Upper lobe of right lung (tissue), 1 donor: Measurements from ENCODE around the gene SERGEF. TPM values are rescaled to one million over a fixed set of nuclear protein-coding genes. Genes with fewer than 3 reads are reported as not detected.

ENCODE experiments used
- ATAC-seq: fragments of 200-7000 bp; cut with Tn5 transposase; one replicate; pipeline ENCODE4 v1.9.1; 2020; ENCODE audit warnings: mild to moderate bottlenecking, moderate library complexity
- DNase-seq: peaks from one replicate; pipeline ENCODE4 v3.0.0-alpha.2; 2020
- H3K27ac ChIP-seq: fragments of 200-600 bp; one replicate; pipeline ENCODE4 v1.8.0; 2022
- H3K27me3 ChIP-seq: fragments of 200-600 bp; one replicate; pipeline ENCODE4 v1.8.0; 2022; ENCODE audit warnings: mild to moderate bottlenecking
- H3K36me3 ChIP-seq: fragments of 200-600 bp; one replicate; pipeline ENCODE4 v1.8.0; 2022
- H3K4me1 ChIP-seq: fragments of 200-600 bp; one replicate; pipeline ENCODE4 v1.8.0; 2022
- H3K4me3 ChIP-seq: fragments of 200-600 bp; one replicate; pipeline ENCODE4 v1.8.0; 2022; ENCODE audit warnings: mild to moderate bottlenecking
- H3K9me3 ChIP-seq: fragments of 200-600 bp; one replicate; pipeline ENCODE4 v1.8.0; 2022
- CTCF ChIP-seq: fragments of 200-600 bp; IDR thresholded peaks from one replicate; pipeline ENCODE4 v1.8.0; 2022; ENCODE audit warnings: antibody characterized with exemption
- intact Hi-C: fragments of 100-400 bp; cut with DNase I; formaldehyde crosslinking; loops from one replicate; pipeline ENCODE4 v1.11.0; 2022
- total RNA-seq: library from RNA; stranded (reverse); fragmentation: NEBNext Ultra II Directional; extraction: Animal tissue kit (Norgen Biotek cat#: 25700); gene quantifications from one replicate; pipeline ENCODE4 v1.2.1, GENCODE V29; 2021
- donor health status: DM: no; HTN: yes; CAD: no; lungs with severe emphysema.

Gene SERGEF
- total RNA-seq, 1 donor from 2014 or later = 37.6 TPM

- no peak for TF ChIP-seq CTCF
- Histone ChIP-seq H3K4me1 (no peaks in the 10 kb centered on the region), H3K36me3 (peaks cover 4% of the 10 kb centered on the region), H3K27ac (no peak overlapping the region), H3K4me3 (no peak overlapping the region), H3K9me3 (no peaks in the 10 kb centered on the region), H3K27me3 (no peaks in the 10 kb centered on the region)
- ATAC-seq = no peak
- no peak for DNase-seq
- intact Hi-C loops = no loop called here
Observed at GRCh38 chr11:17948296-17948695, 64.6 kb downstream of the SERGEF start.

- no peaks in the 10 kb centered on the region for H3K4me1 ChIP-seq
- intact Hi-C loops = no loop called here
- TF ChIP-seq CTCF = no peak
- ATAC-seq = no peak
- no peaks in the 10 kb centered on the region for H3K9me3 ChIP-seq
- no peaks in the 10 kb centered on the region for H3K27me3 ChIP-seq
- no peak overlapping the region for H3K27ac ChIP-seq
- DNase-seq = no peak
- no peak overlapping the region for H3K4me3 ChIP-seq
- no peaks in the 10 kb centered on the region for H3K36me3 ChIP-seq
Observed at GRCh38 chr11:17939542-17939941, 73.3 kb downstream of the SERGEF start.

GRCh38 chr11:17936790-17937189 is 76.1 kb downstream of the SERGEF start:
- H3K27me3 ChIP-seq = no peaks in the 10 kb centered on the region
- no peaks in the 10 kb centered on the region for H3K4me1 ChIP-seq
- DNase-seq (no peak), ATAC-seq (no peak)
- no peak for TF ChIP-seq CTCF
- no peaks in the 10 kb centered on the region for H3K36me3 ChIP-seq
- H3K9me3 ChIP-seq = no peaks in the 10 kb centered on the region
- intact Hi-C loops = no loop called here
- no peak overlapping the region for H3K27ac ChIP-seq
- no peak overlapping the region for H3K4me3 ChIP-seq

GRCh38 chr11:17934194-17934593 is 78.7 kb downstream of the SERGEF start:
- DNase-seq (no peak), ATAC-seq (no peak)
- H3K4me1 ChIP-seq = no peaks in the 10 kb centered on the region
- intact Hi-C loops = no loop called here
- H3K27me3 ChIP-seq = no peaks in the 10 kb centered on the region
- no peak for TF ChIP-seq CTCF
- H3K9me3 ChIP-seq = no peaks in the 10 kb centered on the region
- no peaks in the 10 kb centered on the region for H3K36me3 ChIP-seq
- no peak overlapping the region for H3K4me3 ChIP-seq
- H3K27ac ChIP-seq = no peak overlapping the region

- H3K4me1 ChIP-seq = no peaks in the 10 kb centered on the region
- ATAC-seq (no peak), DNase-seq (no peak)
- no peaks in the 10 kb centered on the region for H3K9me3 ChIP-seq
- no peak for TF ChIP-seq CTCF
- H3K27me3 ChIP-seq = no peaks in the 10 kb centered on the region
- no peak overlapping the region for H3K4me3 ChIP-seq
- intact Hi-C loops = no loop called here
- no peak overlapping the region for H3K27ac ChIP-seq
- H3K36me3 ChIP-seq = no peaks in the 10 kb centered on the region
Observed at GRCh38 chr11:17933708-17934107, 79.1 kb downstream of the SERGEF start.

- Histone ChIP-seq H3K4me1 (no peaks in the 10 kb centered on the region), H3K36me3 (no peaks in the 10 kb centered on the region), H3K27me3 (no peaks in the 10 kb centered on the region), H3K9me3 (no peaks in the 10 kb centered on the region), H3K4me3 (no peak overlapping the region), H3K27ac (no peak overlapping the region)
- DNase-seq (no peak), ATAC-seq (no peak)
- no peak for TF ChIP-seq CTCF
- intact Hi-C loops = no loop called here
Observed at GRCh38 chr11:17932472-17932871, 80.4 kb downstream of the SERGEF start.
